Tibial artery (tissue), 4 donors: ENCODE measurements around the gene TFF2.

Experiments
- DNase-seq, 2 donors: peaks; one replicate each; pipeline ENCODE4 v3.0.0-alpha.2; 2019
- H3K27ac ChIP-seq, 2 donors: fragments of 200-600 bp; sonication (generic) in 1 of 2; 1 replicate in 1 of 2; 2 replicates in 1 of 2; pipeline ENCODE4 v1.5.1; 2018 to 2019; ENCODE audit warnings: mild to moderate bottlenecking in 1 of 2
- H3K27me3 ChIP-seq, 2 donors: fragments of 200-600 bp; sonication (generic) in 1 of 2; one replicate each; pipeline versions ENCODE4 v1.5.1 to v1.6.0; 2016 to 2019
- H3K36me3 ChIP-seq, 3 donors: fragments of 200-600 bp; sonication (generic) in 2 of 3; one replicate each; pipeline ENCODE4 v1.5.1; 2016 to 2019; ENCODE audit warnings: mild to moderate bottlenecking in 2 of 3
- H3K4me1 ChIP-seq, 4 donors: fragments of 200-600 bp; sonication (generic) in 2 of 4; 1 replicate in 3 of 4; 2 replicates in 1 of 4; pipeline ENCODE4 v1.5.1; 2016 to 2019
- H3K4me3 ChIP-seq, 2 donors: fragments of 200-600 bp; sonication (generic) in 1 of 2; 1 replicate in 1 of 2; 2 replicates in 1 of 2; pipeline ENCODE4 v1.5.1; 2018 to 2019; ENCODE audit warnings: mild to moderate bottlenecking in 2 of 2
- H3K9me3 ChIP-seq, 3 donors: fragments of 200-600 bp; sonication (generic) in 1 of 3; one replicate each; pipeline ENCODE4 v1.5.1; 2016 to 2019
- CTCF ChIP-seq, 2 experiments: fragments of 200-600 bp in 1 of 2; fragments of 450-650 bp in 1 of 2; IDR thresholded peaks; one replicate each; pipeline ENCODE4 v1.5.1; 2017 to 2019; ENCODE audit warnings: antibody characterized with exemption in 2 of 2, mild to moderate bottlenecking in 1 of 2, moderate library complexity in 1 of 2
- intact Hi-C: fragments of 100-400 bp; cut with DNase I; formaldehyde crosslinking; loops from one replicate; pipeline ENCODE4 v1.15.0; 2023; ENCODE audit warnings: low total_unique reads

The TFF2 gene

GRCh38 chr21:42358261-42358660 is 7.5 kb upstream of the TFF2 start:
- TF ChIP-seq CTCF (IDR thresholded peaks at IDR 0.05): no peak
- Histone ChIP-seq H3K9me3 (peaks cover 0 to 19% (median 18%) of the 10 kb centered on the region in 3 donors), H3K4me3 (no peak overlapping the region), H3K27ac (no peak overlapping the region), H3K36me3 (no peaks in the 10 kb centered on the region), H3K27me3 (peaks cover 0 to 24% of the 10 kb centered on the region in 2 donors), H3K4me1 (no peaks in the 10 kb centered on the region)
- DNase-seq: no peak
- intact Hi-C loops: no loop called here

- peaks cover 0 to 19% of the 10 kb centered on the region in 2 donors for H3K27me3 ChIP-seq
Measured at GRCh38 chr21:42357307-42357706, 6.5 kb upstream of the TFF2 start.

GRCh38 chr21:42356650-42357049 is 5.9 kb upstream of the TFF2 start:
- TF ChIP-seq CTCF (IDR thresholded peaks at IDR 0.05): no peak
- no peak for DNase-seq
- Histone ChIP-seq H3K4me1 (no peaks in the 10 kb centered on the region), H3K27ac (no peak overlapping the region), H3K9me3 (peaks cover 0 to 19% (median 18%) of the 10 kb centered on the region in 3 donors), H3K27me3 (peaks cover 0 to 19% of the 10 kb centered on the region in 2 donors), H3K36me3 (no peaks in the 10 kb centered on the region), H3K4me3 (no peak overlapping the region)
- intact Hi-C loops: no loop called here

More at GRCh38 chr21:42357307-42357706, 6.5 kb upstream of the TFF2 start:
- Histone ChIP-seq H3K4me3 (no peak overlapping the region), H3K36me3 (no peaks in the 10 kb centered on the region), H3K9me3 (peaks cover 0 to 19% (median 18%) of the 10 kb centered on the region in 3 donors), H3K4me1 (no peaks in the 10 kb centered on the region), H3K27ac (no peak overlapping the region)
- no peak for TF ChIP-seq CTCF (IDR thresholded peaks at IDR 0.05)
- intact Hi-C loops: no loop called here
- DNase-seq: no peak

GRCh38 chr21:42356046-42356445 is 5.3 kb upstream of the TFF2 start:
- no peak for DNase-seq
- H3K4me1 ChIP-seq: no peaks in the 10 kb centered on the region
- TF ChIP-seq CTCF (IDR thresholded peaks at IDR 0.05): no peak
- peaks cover 0 to 19% (median 18%) of the 10 kb centered on the region in 3 donors for H3K9me3 ChIP-seq
- no peak overlapping the region for H3K27ac ChIP-seq
- no peak overlapping the region for H3K4me3 ChIP-seq
- no peaks in the 10 kb centered on the region for H3K36me3 ChIP-seq
- intact Hi-C loops: no loop called here
- H3K27me3 ChIP-seq: peaks cover 0 to 19% of the 10 kb centered on the region in 2 donors

- Histone ChIP-seq H3K27ac (no peak overlapping the region), H3K4me3 (no peak overlapping the region), H3K4me1 (no peaks in the 10 kb centered on the region), H3K27me3 (peaks cover 0 to 23% of the 10 kb centered on the region in 2 donors), H3K9me3 (peaks cover 0 to 18% (median 16%) of the 10 kb centered on the region in 3 donors), H3K36me3 (no peaks in the 10 kb centered on the region)
- intact Hi-C loops: no loop called here
- no peak for TF ChIP-seq CTCF (IDR thresholded peaks at IDR 0.05)
- no peak for DNase-seq
Measured at GRCh38 chr21:42353623-42354022, 2.8 kb upstream of the TFF2 start.
